PC-9 (cell line): ENCODE data around the gene MRAP2. TPM values are rescaled to one million over a fixed set of nuclear protein-coding genes. Genes with fewer than 3 reads are reported as not detected.

Experiments used
- BruUV-seq: library from RNA; stranded (reverse); fragments of 400-500 nt; replicated peaks from 2 replicates; lab custom pipeline; 2021; lab: Mats Ljungman, UMichigan
- CTCF ChIA-PET: fragments of 300-600 bp; sonication (Branson Sonifier 250); formaldehyde crosslinking; loops from one replicate; lab custom pipeline; 2022; ENCODE audit warnings: antibody characterized with exemption; lab: Charles Lee
- POLR2A ChIA-PET: fragments of 300-600 bp; sonication (Branson Sonifier 250); formaldehyde crosslinking; loops from one replicate; lab custom pipeline; 2022; ENCODE audit warnings: antibody characterized with exemption; ENCODE audit not compliant: unreplicated experiment; lab: Charles Lee
- DNase-seq, 2 experiments: peaks; one replicate each; pipeline versions ENCODE4 v3.0.0 to v3.0.0-alpha.2; 2015 to 2022; ENCODE audit warnings: mixed read lengths in 1 of 2
- H2AFZ ChIP-seq: fragments of 200-600 bp; sonication (generic); 2 replicates; pipeline ENCODE4 v1.8.1; 2017; ENCODE audit warnings: antibody characterized with exemption
- H3F3A ChIP-seq: fragments of 200-600 bp; sonication (generic); 2 replicates; pipeline ENCODE4 v1.8.1; 2017; ENCODE audit warnings: antibody characterized with exemption, mild to moderate bottlenecking, low read depth; ENCODE audit not compliant: insufficient read depth
- H3K27ac ChIP-seq: fragments of 200-600 bp; sonication (generic); 2 replicates; pipeline ENCODE4 v1.6.1; 2016; ENCODE audit warnings: mixed run types
- H3K27me3 ChIP-seq: fragments of 200-600 bp; sonication (generic); 2 replicates; pipeline ENCODE4 v1.6.1; 2016; ENCODE audit warnings: low read depth, mixed run types; ENCODE audit not compliant: insufficient read depth
- H3K36me3 ChIP-seq: fragments of 200-600 bp; sonication (generic); 2 replicates; pipeline ENCODE4 v1.6.1; 2016; ENCODE audit warnings: low read depth, mixed run types
- H3K4me1 ChIP-seq: fragments of 200-600 bp; sonication (generic); replicated peaks from 2 replicates; pipeline ENCODE4 v1.6.1; 2016; ENCODE audit warnings: mixed run types; ENCODE audit not compliant: insufficient read depth
- H3K4me2 ChIP-seq: fragments of 200-600 bp; sonication (generic); 2 replicates; pipeline ENCODE4 v1.6.1; 2017; ENCODE audit warnings: mixed run types
- H3K4me3 ChIP-seq: fragments of 200-600 bp; sonication (generic); 2 replicates; pipeline ENCODE4 v1.6.1; 2016; ENCODE audit warnings: mixed run types
- H3K79me2 ChIP-seq: fragments of 200-600 bp; sonication (generic); 2 replicates; pipeline ENCODE4 v1.6.1; 2017; ENCODE audit warnings: low read depth, mixed run types
- H3K9me2 ChIP-seq: fragments of 200-600 bp; sonication (generic); 2 replicates; pipeline ENCODE4 v1.8.1; 2017; ENCODE audit warnings: mild to moderate bottlenecking; ENCODE audit not compliant: insufficient read depth
- H3K9me3 ChIP-seq: fragments of 200-600 bp; sonication (generic); 2 replicates; pipeline ENCODE4 v1.8.1; 2016; ENCODE audit warnings: low read depth; ENCODE audit not compliant: insufficient read depth
- H4K20me1 ChIP-seq: fragments of 200-600 bp; sonication (generic); 2 replicates; pipeline ENCODE4 v1.8.1; 2017; ENCODE audit not compliant: insufficient read depth
- CTCF ChIP-seq: fragments of 200-600 bp; sonication (generic); conservative IDR thresholded peaks from 2 replicates; pipeline ENCODE4 v1.6.1; 2017; ENCODE audit warnings: mixed run types, antibody characterized with exemption, mild to moderate bottlenecking, moderate library complexity
- EZH2 ChIP-seq: fragments of 200-600 bp; sonication (generic); IDR thresholded peaks from 2 replicates; pipeline ENCODE4 v1.8.0; 2017; ENCODE audit warnings: antibody characterized with exemption, low read depth
- intact Hi-C: fragments of 100-400 bp; cut with micrococcal nuclease; formaldehyde crosslinking; loops from one replicate; pipeline ENCODE4 v1.10.0; 2022; ENCODE audit not compliant: unreplicated experiment
- total RNA-seq: library from RNA; stranded (reverse); gene quantifications from 2 replicates; pipeline ENCODE4 v1.2.3, GENCODE V29; 2021

The MRAP2 gene
- total RNA-seq, 1 experiment from 2014 or later = not detected

DNA sequence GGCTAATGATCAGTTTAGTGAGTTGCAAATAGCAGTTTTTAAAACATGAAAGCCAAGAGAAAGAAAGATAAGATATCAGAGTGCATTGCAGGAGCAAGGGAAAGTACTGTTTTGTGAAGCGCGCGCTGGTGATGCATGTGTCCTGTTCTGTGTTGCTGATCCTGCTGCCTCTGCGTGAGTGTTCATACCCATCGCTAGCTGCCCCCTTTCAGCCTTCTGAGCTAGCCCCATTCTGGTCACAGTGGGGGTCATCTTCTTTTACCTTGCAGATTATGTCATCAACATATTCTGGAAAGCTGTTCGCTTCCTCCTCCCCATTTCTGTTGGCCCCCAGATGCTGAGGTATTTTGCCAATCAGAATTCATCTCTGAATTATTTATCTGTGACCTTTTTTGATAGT is 1.9 kb downstream of the MRAP2 start:
- no peaks in the 10 kb centered on the region for H3K36me3 ChIP-seq
- BruUV-seq = no TSS peak
- ChIA-PET CTCF (no interaction called here), POLR2A (no interaction called here)
- no peaks in the 10 kb centered on the region for H3K27me3 ChIP-seq
- H3K4me3 ChIP-seq = no peak overlapping the region
- H2AFZ ChIP-seq = no peak overlapping the region
- H3K4me1 ChIP-seq = no peaks in the 10 kb centered on the region
- no peaks in the 10 kb centered on the region for H4K20me1 ChIP-seq
- no peaks in the 10 kb centered on the region for H3K9me2 ChIP-seq
- H3K79me2 ChIP-seq = no peaks in the 10 kb centered on the region
- H3K9me3 ChIP-seq = no peaks in the 10 kb centered on the region
- DNase-seq = no peak
- no peak overlapping the region for H3K4me2 ChIP-seq
- no peak for TF ChIP-seq CTCF
- no peak for TF ChIP-seq EZH2
- H3K27ac ChIP-seq = no peak overlapping the region
- intact Hi-C loops = no loop called here
- H3F3A ChIP-seq = no peaks in the 10 kb centered on the region

GRCh38 chr6:84037425-84038089 is 4.0 kb downstream of the MRAP2 start:
- TF ChIP-seq EZH2 (no peak), CTCF (no peak)
- Histone ChIP-seq H3K4me2 (no peak overlapping the region), H4K20me1 (no peaks in the 10 kb centered on the region), H3K79me2 (no peaks in the 10 kb centered on the region), H2AFZ (no peak overlapping the region), H3K9me2 (no peaks in the 10 kb centered on the region), H3K9me3 (no peaks in the 10 kb centered on the region), H3F3A (no peaks in the 10 kb centered on the region), H3K4me1 (no peaks in the 10 kb centered on the region), H3K4me3 (no peak overlapping the region), H3K27ac (no peak overlapping the region), H3K27me3 (no peaks in the 10 kb centered on the region), H3K36me3 (no peaks in the 10 kb centered on the region)
- no TSS peak for BruUV-seq
- POLR2A ChIA-PET = no interaction called here
- intact Hi-C loops = no loop called here
- no peak for DNase-seq
- CTCF ChIA-PET = no interaction called here

DNA sequence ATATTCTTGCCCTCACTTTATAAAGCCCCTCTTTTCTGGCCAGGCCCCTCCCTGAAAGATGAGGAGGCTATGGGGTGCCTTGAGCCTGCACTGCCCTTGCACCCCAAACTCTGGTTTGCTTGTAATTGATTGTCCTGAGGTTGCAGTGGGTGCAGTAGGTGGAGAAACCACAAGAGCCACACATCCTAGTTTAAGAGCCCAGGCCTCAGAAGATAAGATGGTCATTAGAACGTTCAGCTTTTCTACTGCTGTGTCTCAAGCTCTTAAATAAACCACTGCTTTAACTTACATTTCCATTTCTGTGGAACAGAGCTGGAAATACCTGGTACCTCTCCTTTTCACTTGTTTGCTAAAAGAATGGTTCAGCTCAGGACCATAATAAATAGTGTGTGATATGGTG is 9.0 kb downstream of the MRAP2 start:
- no peak overlapping the region for H3K27ac ChIP-seq
- intact Hi-C loops = no loop called here
- H3K4me2 ChIP-seq = no peak overlapping the region
- H2AFZ ChIP-seq = no peak overlapping the region
- no peaks in the 10 kb centered on the region for H3K36me3 ChIP-seq
- no peaks in the 10 kb centered on the region for H3K9me3 ChIP-seq
- H3K27me3 ChIP-seq = no peaks in the 10 kb centered on the region
- no peak overlapping the region for H3K4me3 ChIP-seq
- CTCF ChIA-PET = no interaction called here
- no peak for DNase-seq
- H4K20me1 ChIP-seq = no peaks in the 10 kb centered on the region
- POLR2A ChIA-PET = no interaction called here
- H3K4me1 ChIP-seq = no peaks in the 10 kb centered on the region
- H3F3A ChIP-seq = no peaks in the 10 kb centered on the region
- H3K9me2 ChIP-seq = no peaks in the 10 kb centered on the region
- no TSS peak for BruUV-seq
- H3K79me2 ChIP-seq = no peaks in the 10 kb centered on the region
- TF ChIP-seq EZH2 (no peak), CTCF (no peak)
